ENCODE data around the gene HS3ST5. TPM values are rescaled to one million over a fixed set of nuclear protein-coding genes. Genes with fewer than 3 reads are reported as not detected.
"Not testable (repeated sequence)": the region's sequence is repeated elsewhere in the genome, so short reads cannot be mapped to it uniquely, and the experiment has no call there.

Gene HS3ST5
- total RNA-seq, 3 donors from 2014 or later, result not detected

DNA sequence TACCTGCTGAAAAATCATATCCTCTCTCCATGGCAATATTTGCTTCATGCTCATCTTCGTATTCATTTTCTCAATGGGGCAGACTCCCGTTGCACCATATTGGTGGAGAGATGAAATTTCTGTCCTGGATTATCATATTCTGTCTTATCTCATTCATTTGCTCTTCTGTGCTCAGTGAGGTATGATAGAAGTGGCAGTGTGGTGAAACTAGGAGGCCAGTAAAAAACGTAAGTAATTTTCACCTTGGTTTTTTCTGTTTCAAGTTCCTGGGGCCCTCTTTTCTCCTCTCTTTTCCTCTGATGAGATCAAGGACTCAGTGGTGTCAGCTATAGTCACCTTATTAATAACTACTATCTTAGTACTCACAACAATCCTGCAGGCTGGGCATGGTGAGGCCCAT is 189.4 kb downstream of the HS3ST5 start:
- DNase-seq (no peak), ATAC-seq (no peak)
- Mint-ChIP-seq H3K27me3 (ENCODE audit: low read depth) (peaks cover 3% of the 10 kb centered on the region), H3K36me3 (ENCODE audit: insufficient read depth) (no peaks in the 10 kb centered on the region), H3K4me3 (no peak overlapping the region), H3K4me1 (ENCODE audit: low read depth) (no peaks in the 10 kb centered on the region), H3K9me3 (no peaks in the 10 kb centered on the region)

DNA sequence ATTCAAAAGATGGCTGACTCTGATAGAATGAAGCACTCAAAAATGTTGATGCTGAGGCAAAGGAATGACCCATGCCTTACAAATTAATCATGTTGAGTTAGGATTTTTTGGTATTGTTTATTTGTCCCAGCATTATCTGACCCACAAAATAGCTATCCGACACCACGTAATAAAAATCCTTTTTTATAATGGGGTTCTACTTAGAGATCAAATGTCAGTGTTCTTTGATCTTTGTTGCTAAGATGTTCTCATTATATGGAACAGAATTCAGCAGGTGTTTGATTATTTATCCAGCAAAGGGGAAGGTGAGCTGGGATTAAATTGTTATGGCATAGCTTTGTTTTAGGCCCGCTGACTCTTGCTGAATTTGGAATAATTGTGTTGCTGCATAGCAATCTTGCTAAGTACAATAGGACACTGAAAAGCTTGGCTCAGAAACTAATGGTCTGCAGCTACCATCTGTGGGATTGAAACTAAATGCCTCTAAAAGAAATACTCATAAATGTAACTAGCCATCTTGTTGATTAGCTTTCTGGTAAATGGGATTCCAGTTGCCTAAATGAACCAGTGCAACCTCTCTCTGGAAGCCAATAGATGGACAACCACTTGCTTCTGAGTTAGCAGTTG is 191.6 kb downstream of the HS3ST5 start:
- H3K4me3 Mint-ChIP-seq, result no peak overlapping the region
- no peak for ATAC-seq
- no peak for DNase-seq
- H3K9me3 Mint-ChIP-seq, result no peaks in the 10 kb centered on the region
- no peaks in the 10 kb centered on the region for H3K36me3 Mint-ChIP-seq (ENCODE audit: insufficient read depth)
- H3K4me1 Mint-ChIP-seq (ENCODE audit: low read depth), result no peaks in the 10 kb centered on the region
- H3K27me3 Mint-ChIP-seq (ENCODE audit: low read depth), result peaks cover 3% of the 10 kb centered on the region

DNA sequence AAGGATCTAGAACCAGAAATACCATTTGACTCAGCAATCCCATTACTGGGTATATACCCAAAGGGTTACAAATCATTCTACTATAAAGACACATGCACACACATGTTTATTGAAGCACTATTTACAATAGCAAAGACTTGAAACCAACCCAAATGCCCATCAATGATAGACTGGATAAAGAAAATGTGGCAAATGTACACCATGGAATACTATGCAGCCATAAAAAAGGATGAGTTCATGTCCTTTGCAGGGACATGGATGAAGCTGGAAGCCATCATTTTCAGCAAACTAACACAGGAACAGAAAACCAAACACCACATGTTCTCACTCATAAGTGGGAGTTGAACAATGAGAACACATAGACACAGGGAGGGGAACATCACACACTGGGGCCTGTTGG is 193.6 kb downstream of the HS3ST5 start:
- DNase-seq; H3K27me3 Mint-ChIP-seq (ENCODE audit: low read depth); ATAC-seq; H3K9me3 Mint-ChIP-seq; H3K36me3 Mint-ChIP-seq (ENCODE audit: insufficient read depth); H3K4me1 Mint-ChIP-seq (ENCODE audit: low read depth); H3K4me3 Mint-ChIP-seq: not testable (repeated sequence)

DNA sequence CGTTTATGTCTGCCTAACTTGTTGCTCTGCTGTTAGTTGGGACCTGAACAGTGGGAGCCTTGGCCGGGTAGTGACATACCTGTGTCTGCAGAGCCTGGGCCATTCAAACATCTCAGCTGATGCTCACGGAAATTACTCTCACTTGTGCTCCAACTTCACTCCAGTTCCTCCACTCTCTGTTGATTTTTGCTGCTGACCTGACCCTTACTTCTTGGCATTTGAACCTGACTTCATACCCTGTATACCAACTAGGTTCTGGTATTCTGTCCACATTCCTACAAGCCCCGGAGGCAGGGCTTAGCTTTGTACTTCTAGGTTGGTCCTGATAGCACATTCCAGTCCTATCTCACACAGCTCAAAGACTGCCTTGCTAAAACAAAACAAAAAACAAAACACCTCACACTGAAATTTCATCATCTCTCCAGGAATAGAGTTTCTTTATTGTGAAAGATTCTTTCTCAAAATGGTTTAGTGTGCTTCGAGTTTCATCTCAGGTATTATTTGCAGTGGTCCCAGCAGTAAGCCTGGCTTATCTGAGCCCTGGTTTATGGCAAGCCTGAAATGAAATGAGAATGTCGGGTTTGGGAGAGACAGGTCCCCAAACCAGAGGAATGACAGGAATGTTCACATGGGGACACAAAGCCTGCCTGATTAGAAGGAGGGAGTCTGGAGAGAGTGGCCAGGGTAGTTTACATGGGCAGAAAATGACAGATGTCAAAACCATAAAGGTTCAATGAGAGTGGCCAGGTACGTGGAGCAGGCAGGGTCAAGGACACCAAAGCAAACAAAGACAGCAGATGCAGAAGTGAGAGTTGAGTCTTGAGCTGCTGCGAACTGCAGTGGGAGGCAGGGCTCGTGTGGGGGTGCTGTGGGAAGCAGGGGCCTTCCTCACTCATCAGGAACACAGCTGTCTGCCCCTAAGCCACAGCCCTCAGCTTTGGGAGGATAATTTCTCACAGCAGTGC is 197.7 kb downstream of the HS3ST5 start:
- no peak for DNase-seq
- H3K4me3 Mint-ChIP-seq, result no peak overlapping the region
- no peak for ATAC-seq
- peaks cover 8% of the 10 kb centered on the region for H3K27me3 Mint-ChIP-seq (ENCODE audit: low read depth)
- no peaks in the 10 kb centered on the region for H3K9me3 Mint-ChIP-seq
- no peaks in the 10 kb centered on the region for H3K36me3 Mint-ChIP-seq (ENCODE audit: insufficient read depth)
- H3K4me1 Mint-ChIP-seq (ENCODE audit: low read depth), result no peaks in the 10 kb centered on the region

DNA sequence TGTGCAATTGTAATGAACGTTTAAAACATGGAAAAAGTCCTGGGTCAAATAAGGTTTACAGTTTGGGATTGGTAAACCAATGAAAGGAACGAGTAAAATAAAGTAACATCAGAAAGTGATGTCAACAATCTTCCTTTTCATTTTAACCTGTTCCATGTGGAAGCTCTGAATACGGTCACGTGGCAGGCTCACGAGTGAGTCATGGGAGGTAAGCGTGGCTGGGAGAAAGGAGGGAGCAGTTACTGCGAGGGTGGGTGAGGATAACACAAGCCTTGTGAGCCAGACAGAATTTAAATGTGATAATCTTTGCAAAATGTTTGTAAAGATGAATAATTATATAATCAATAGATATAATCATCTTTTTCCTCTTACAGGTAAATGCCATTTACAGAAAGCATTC is 200.6 kb downstream of the HS3ST5 start:
- Mint-ChIP-seq H3K36me3 (ENCODE audit: insufficient read depth) (no peaks in the 10 kb centered on the region), H3K4me1 (ENCODE audit: low read depth) (no peaks in the 10 kb centered on the region), H3K9me3 (peaks cover 3% of the 10 kb centered on the region), H3K27me3 (ENCODE audit: low read depth) (peaks cover 13% of the 10 kb centered on the region), H3K4me3 (no peak overlapping the region)
- ATAC-seq, result no peak
- DNase-seq, result no peak

DNA sequence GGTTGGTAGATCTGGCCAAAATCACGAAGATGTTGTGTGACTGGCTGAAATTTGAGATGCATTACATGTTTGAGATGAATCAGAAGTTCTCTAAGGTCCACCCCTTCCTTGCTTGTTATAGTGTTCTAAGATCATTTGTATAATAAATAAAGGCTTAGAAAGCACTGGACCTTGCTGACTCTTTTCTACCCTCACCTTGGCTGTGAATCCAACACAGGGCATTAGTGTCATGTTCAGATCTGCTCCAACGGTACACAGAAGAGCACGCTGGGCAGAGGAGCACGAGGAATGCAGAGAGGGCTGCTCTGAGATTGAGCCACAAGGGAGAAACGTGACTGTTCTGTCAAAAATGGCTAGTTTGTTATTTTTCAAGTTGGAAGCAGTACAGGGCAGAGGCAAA is 202.4 kb downstream of the HS3ST5 start:
- ATAC-seq (no peak), DNase-seq (no peak)
- peaks cover 3% of the 10 kb centered on the region for H3K9me3 Mint-ChIP-seq
- no peak overlapping the region for H3K4me3 Mint-ChIP-seq
- peaks cover 12% of the 10 kb centered on the region for H3K27me3 Mint-ChIP-seq (ENCODE audit: low read depth)
- H3K4me1 Mint-ChIP-seq (ENCODE audit: low read depth), result no peaks in the 10 kb centered on the region
- H3K36me3 Mint-ChIP-seq (ENCODE audit: insufficient read depth), result no peaks in the 10 kb centered on the region

DNA sequence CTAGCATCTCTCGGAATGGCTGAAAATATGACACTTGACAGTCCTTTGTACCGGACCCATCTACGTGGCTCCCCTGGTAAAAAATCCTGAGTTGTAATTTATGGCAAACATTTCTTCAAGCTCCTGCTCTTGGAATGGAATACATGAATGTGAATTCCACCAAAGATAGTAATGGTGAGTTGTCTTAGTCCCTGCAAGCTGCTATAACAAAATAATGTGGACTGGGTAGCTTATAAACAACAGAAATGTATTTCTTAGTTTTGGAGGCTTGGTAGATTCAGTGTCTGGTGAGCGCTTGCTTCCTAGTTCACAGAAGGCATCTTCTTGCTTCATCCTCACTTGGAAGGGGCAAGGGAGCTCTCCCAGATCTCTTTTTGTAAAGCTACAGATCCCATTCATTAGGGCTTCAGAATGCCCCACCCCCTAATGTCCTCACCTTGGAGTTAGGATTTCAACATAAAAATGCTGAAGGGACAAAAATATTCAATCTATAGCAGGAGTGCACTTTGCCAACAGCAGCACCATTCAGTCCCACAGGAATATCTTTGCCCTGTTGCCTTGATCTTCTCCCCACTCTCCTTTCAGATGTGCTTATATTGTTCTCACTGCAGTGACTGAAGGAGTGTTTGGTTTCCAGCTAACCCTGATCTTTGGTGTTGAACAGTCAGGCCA is 204.1 kb downstream of the HS3ST5 start:
- DNase-seq (no peak), ATAC-seq (no peak)
- no peaks in the 10 kb centered on the region for H3K4me1 Mint-ChIP-seq (ENCODE audit: low read depth)
- peaks cover 9% of the 10 kb centered on the region for H3K27me3 Mint-ChIP-seq (ENCODE audit: low read depth)
- H3K4me3 Mint-ChIP-seq, result no peak overlapping the region
- H3K36me3 Mint-ChIP-seq (ENCODE audit: insufficient read depth), result no peaks in the 10 kb centered on the region
- peaks cover 3% of the 10 kb centered on the region for H3K9me3 Mint-ChIP-seq

DNA sequence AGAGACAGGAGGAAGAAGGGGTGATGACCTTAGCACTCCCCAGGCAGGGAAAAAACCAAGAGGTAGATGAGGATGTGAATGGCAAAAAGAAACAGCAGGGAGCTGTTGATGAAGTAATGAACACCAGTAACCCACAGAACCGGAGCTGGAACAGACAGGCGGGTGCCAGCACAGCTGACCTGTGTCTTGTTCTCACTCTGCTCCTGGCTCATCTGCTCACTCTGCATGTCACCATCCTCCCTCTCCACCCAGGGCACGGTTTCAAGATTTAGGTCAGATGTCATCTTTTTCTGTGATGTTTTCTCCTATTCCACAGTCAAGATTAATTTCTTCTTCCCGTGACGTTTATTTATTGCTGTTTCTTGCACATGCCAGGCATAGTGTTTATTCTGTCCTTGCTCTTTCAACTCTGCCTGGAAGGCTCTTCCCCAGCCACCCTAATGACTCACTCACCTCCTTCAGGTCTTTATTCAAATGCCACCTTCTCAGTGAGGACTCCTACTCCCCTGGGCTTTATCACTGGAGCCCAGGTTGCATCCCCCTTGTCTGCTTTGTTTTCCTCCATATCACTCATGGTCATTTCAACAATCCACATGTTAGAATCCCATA is 207.4 kb downstream of the HS3ST5 start:
- DNase-seq (no peak), ATAC-seq (no peak)
- Mint-ChIP-seq H3K36me3 (ENCODE audit: insufficient read depth) (no peaks in the 10 kb centered on the region), H3K4me3 (no peak overlapping the region), H3K9me3 (peaks cover 3% of the 10 kb centered on the region), H3K27me3 (ENCODE audit: low read depth) (peaks cover 6% of the 10 kb centered on the region), H3K4me1 (ENCODE audit: low read depth) (no peaks in the 10 kb centered on the region)

DNA sequence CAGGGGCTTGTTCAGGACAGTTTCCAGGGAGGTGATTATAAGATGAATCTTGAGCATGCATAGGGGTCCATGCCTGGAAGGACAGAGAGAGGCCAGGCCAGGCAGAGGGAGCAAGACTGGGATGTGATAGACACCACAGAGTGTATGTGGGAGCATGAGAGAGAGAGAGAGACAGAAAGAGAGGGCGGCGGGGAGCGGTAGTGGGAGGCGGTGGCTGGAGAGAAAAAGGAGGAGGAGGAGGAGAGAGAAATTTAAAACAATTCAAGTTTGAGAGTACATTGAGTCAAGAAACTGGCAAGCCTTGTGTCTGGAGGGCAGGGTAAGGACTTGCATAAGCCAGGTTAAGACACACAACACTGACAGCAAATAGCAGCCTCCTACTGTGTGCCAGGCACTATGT is 209.0 kb downstream of the HS3ST5 start:
- DNase-seq (no peak), ATAC-seq (no peak)
- peaks cover 2% of the 10 kb centered on the region for H3K27me3 Mint-ChIP-seq (ENCODE audit: low read depth)
- H3K9me3 Mint-ChIP-seq, result no peaks in the 10 kb centered on the region
- H3K4me3 Mint-ChIP-seq, result no peak overlapping the region
- H3K36me3 Mint-ChIP-seq (ENCODE audit: insufficient read depth), result no peaks in the 10 kb centered on the region
- no peaks in the 10 kb centered on the region for H3K4me1 Mint-ChIP-seq (ENCODE audit: low read depth)

DNA sequence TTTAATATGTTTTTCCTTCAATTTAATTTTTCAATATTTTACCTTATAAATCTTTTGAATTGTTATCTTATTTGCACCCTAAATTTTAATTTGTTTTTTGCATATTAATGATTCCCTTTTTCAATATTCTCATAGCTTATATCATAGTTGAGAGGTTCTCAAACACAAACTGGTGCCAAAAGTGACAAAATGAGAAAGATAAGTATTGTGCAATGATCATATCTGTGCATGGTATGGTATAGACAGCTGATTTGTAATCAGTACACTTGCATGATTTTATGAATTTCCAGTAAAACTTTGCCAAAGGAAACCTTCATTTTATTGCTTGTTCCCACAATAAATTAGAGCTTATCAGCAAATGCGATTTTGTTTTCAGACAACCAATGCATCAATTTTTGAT is 210.9 kb downstream of the HS3ST5 start:
- H3K36me3 Mint-ChIP-seq (ENCODE audit: insufficient read depth), result no peaks in the 10 kb centered on the region
- no peak for ATAC-seq
- no peaks in the 10 kb centered on the region for H3K4me1 Mint-ChIP-seq (ENCODE audit: low read depth)
- H3K4me3 Mint-ChIP-seq, result no peak overlapping the region
- H3K27me3 Mint-ChIP-seq (ENCODE audit: low read depth), result no peaks in the 10 kb centered on the region
- no peak for DNase-seq
- no peaks in the 10 kb centered on the region for H3K9me3 Mint-ChIP-seq

DNA sequence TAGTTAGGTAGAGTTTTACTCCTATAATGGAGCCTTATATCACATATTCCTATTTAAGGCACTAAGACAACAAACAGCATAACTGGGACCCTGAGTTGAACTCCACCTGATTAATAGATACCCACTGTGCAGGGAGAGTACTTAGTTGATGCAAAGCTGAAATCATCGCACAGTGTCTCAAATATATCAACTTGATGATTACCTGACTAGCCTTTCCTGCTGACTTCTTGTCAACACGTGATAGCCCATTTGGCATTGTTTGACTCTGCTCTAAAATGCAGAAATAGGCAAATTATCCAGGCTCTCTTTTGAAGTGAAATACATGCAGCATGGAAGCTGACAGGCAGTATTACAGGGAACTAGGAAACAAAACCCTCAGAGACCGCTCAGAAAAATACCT is 217.2 kb downstream of the HS3ST5 start:
- no peaks in the 10 kb centered on the region for H3K36me3 Mint-ChIP-seq (ENCODE audit: insufficient read depth)
- no peaks in the 10 kb centered on the region for H3K9me3 Mint-ChIP-seq
- ATAC-seq, result no peak

DNA sequence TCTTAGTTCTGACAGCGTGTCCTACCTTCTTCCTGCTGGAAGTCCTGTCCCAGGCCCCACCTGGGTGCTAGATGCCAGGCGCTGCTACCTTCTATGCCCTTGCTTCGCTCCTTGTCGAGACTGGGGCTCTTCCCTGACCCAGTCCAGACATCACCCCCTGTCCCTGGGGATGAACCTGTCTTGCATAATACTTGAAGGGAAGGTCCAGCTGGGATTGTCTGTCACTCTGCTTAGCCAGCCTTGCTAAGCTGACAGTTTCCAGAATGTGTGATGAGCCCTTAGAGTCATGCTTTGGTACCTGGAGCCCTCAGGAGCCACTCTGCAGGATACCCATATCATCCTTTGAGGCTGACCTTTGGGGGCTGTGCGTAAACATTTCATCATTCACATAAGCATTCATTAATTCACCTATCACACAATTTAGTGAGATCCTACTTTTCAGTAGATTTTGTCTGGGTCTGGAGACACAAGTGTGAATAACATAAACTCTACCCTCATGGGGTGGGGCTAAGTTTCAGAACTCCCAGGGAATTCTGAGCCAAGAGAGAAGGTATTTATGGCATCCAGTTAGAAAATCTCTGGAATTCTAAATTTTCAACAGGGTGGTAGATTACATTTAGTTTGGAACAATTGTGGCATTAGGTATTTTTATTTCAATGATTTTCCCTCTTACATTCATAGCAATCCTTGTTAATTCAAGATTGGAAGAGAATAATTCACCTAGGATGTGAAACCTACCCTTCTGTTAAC is 220.7 kb downstream of the HS3ST5 start:
- no peak for DNase-seq
- no peaks in the 10 kb centered on the region for H3K9me3 Mint-ChIP-seq
- no peak for ATAC-seq
- no peak overlapping the region for H3K4me3 Mint-ChIP-seq
- H3K27me3 Mint-ChIP-seq (ENCODE audit: low read depth), result peaks cover 17% of the 10 kb centered on the region
- no peaks in the 10 kb centered on the region for H3K4me1 Mint-ChIP-seq (ENCODE audit: low read depth)
- H3K36me3 Mint-ChIP-seq (ENCODE audit: insufficient read depth), result no peaks in the 10 kb centered on the region

More for the DNA sequence above, 217.2 kb downstream of the HS3ST5 start:
- H3K4me1 Mint-ChIP-seq (ENCODE audit: low read depth), result no peaks in the 10 kb centered on the region
- H3K4me3 Mint-ChIP-seq, result no peak overlapping the region
- no peak for DNase-seq
- peaks cover 10% of the 10 kb centered on the region for H3K27me3 Mint-ChIP-seq (ENCODE audit: low read depth)

DNA sequence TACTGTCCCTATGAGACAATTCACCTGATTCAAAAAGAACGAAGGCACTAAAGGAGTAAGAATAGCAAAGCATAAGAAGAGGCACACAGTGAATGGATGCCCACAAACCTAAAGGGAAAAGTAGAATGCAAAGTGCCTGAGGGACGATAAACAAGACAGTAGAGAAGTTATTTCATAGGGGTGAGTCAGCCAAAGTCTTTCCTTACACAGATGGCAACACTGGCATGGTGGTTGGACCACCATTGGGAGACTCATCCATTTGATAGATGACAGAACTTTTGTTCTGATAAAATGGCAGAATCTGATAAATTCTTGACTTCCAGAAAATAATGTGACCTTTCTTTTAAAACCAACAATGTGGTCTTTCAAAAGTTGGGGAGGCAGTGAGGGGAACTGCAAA is 223.8 kb downstream of the HS3ST5 start:
- Mint-ChIP-seq H3K27me3 (ENCODE audit: low read depth) (peaks cover 17% of the 10 kb centered on the region), H3K36me3 (ENCODE audit: insufficient read depth) (no peaks in the 10 kb centered on the region), H3K9me3 (no peaks in the 10 kb centered on the region), H3K4me1 (ENCODE audit: low read depth) (no peaks in the 10 kb centered on the region), H3K4me3 (no peak overlapping the region)
- ATAC-seq (no peak), DNase-seq (no peak)

DNA sequence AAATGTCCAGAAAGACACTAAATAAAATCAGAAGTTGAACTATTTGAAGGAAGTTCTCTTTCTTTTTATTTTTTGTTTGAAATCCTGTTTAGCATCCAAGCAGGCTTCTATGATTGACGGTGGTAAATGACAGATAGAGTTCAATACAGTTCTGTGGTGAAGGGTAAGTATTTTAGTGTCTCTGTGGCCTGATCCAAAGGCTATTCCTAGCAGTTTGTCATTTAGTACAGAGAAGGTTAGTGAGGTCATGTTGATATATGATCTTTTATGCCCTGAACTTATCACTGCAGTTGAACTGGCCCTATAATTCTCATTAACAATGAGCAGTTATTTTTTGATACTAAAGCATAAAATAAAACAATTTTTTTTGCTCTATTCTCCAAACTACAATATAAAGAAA is 227.2 kb downstream of the HS3ST5 start:
- Mint-ChIP-seq H3K4me1 (ENCODE audit: low read depth) (no peaks in the 10 kb centered on the region), H3K4me3 (no peak overlapping the region), H3K9me3 (no peaks in the 10 kb centered on the region), H3K27me3 (ENCODE audit: low read depth) (peaks cover 10% of the 10 kb centered on the region), H3K36me3 (ENCODE audit: insufficient read depth) (no peaks in the 10 kb centered on the region)
- ATAC-seq, result no peak
- no peak for DNase-seq

Data from activated T-cell treated with anti-CD3 and anti-CD28 coated beads, Interleukin-2, amount 50 U/mL, for 4 hours (primary cell).